HG03558 (cell line): ENCODE data around the gene TLL2.

Source experiments
- ATAC-seq: cut with Tn5 transposase; IDR thresholded peaks from one replicate; pipeline ENCODE4 v1.9.1; 2021; ENCODE audit warnings: moderate number of reproducible peaks; ENCODE audit not compliant: unreplicated experiment; ENCODE audit errors: extremely low read depth

Gene TLL2

DNA sequence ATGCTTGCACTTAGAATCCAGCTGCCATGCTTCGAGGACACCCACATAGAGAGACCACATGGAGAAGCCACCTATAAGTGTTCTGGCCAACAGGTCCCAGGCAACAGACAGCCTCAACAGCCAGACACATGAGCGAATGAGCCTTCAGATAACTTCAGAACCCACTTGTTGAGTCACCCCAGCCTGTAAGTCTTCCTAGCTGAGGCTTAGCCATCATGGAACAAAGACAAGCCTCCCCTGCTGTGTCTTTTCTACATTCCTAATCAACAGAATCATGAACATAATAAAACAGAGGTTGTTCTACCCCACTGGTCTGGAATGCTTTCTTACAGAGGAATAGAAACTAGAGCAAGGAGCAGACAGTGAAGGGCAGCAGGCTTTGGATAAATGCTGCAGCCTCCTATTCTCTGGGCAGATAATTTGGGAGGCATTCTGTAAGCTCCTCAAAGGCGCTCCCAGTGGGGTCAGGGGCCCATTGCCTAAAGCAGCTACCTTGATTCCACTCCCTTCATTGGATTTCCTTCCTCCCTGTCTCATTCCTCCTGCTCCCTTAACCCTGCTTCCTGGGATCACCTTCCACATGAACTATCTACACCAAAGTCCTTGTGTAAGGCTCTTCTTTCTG is 4.6 kb downstream of the TLL2 start:
- ATAC-seq = no peak

DNA sequence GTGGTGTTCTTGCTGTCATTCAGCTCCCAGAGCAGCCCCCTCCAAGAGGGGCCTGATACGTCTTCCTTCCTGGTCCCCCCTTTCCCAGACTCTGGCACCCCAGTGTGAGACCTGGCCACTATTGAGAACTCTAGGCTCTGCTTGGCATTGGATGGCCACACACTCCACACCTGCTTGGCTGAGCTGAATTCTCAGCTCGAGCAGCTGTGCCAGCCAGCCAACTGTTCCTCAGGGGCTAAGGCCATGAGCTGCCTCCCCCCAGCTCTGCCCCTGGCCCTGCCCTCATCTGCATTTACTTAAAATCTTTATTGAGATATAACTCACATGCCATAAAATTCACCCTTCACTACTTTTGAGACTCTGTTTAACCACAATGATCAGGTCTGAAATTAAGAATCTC is 6.7 kb downstream of the TLL2 start:
- no peak for ATAC-seq

DNA sequence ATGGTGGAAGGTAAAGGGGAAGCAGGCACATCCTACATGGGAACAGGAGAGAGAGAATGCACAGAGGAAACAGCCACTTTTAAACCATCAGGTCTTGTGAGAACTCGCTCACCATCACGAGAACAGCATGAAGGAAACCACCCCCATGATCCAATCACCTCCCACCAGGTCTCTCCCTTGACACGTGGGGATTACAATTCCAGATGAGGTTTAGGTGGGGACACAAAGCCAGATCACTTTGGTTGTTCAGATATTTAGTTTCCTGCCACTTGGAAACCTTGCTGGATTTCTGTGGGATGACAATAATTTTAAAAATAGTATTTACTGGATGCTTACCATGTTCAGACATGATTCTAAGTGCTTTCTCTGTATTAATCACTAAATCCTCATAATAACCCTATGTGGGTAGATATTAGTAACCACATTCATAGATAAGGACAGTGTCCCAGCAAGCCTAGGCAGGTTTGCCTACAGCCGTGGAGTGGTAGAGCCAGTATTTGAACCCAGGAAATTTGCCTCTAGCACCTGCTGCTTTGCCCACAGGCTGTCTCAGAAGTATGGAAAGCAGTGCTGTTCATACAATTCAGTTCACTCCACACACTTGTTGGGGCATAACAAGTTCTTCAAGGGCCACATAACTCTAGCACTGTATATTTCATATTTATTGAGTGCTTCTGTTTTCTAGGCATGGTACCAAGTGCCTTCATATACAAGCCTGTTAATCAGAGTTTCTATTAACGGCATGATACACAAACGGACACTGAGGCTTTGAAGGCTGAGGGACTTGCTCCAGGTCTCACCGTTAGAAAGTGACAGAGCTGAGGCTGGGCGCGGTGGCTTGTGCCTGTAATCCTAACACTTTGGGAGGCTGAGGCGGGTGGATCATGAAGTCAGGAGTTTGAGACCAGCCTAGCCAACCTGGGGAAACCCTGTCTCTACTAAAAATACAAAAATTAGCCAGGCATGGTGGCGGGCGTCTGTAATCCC is 8.3 kb downstream of the TLL2 start:
- ATAC-seq = no peak

DNA sequence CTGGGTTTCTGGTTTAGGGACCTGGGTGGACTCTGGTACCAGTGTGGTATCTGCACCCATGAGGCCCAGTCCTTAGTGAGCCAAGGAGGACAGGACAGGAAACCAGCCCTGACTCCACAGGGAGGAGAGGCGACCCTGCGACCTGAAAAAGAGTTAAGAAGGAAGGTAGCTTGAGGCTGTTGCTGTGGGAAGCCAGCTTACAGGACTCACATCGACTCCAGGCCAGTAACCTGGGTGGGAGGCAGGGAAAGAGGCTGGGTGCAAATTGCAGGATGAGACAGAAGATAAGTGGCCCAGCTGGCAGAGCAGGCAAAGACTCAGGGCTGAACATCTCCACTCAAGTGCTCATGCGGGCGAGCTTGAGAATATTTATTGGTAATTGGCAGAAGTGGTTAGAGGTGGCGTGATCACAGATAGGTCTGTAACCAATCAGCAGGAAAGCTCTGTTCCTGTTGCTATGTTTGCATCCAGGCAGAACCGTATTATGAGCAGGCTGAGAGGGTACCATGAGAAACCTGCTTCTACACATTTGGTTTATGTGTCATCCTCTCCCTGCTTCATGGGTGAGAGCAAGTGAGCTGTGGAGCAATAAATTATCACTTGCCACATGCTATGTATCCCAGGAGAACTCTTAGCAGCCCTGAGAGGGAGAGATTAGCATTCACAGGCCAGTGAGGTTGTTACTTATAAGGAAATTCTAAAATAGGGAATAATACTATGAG is 11.0 kb downstream of the TLL2 start:
- ATAC-seq = no peak

DNA sequence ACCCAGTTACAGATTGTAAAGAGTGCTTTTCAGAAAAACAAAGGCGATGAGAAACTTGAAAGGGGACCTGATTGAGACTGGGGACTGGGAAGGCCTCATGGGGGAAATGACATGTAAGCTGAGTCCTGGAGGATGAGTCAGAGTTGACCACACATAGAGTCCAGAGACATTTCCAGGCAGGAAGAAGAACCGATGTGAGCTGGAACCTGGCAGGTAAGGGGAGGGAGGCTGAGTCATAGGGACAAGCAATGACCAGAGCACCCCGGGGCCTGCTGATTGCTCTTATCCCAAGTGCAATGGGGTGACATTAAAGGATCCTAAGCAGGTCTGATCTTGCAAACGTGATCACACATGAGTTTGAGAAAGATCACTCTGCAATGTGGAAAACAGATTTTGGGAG is 11.7 kb downstream of the TLL2 start:
- no peak for ATAC-seq

DNA sequence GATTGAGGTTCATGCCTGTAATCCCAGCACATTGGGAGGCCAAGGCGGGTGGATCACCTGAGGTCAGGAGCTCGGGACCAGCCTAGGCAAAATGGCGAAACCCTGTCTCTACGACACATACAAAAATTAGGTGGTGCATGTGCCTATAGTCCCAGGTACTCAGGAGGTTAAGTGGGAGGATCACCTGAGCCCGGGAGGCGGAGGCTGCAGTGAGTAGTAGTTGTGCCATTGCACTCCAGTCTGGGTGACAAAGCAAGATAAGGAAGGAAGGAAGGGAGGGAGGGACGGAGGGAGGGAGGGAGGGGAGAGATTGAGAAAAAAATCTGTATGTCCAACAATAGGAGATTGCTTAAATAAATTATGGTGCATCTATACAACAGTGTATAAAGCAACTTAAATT is 13.2 kb downstream of the TLL2 start:
- ATAC-seq = no peak

DNA sequence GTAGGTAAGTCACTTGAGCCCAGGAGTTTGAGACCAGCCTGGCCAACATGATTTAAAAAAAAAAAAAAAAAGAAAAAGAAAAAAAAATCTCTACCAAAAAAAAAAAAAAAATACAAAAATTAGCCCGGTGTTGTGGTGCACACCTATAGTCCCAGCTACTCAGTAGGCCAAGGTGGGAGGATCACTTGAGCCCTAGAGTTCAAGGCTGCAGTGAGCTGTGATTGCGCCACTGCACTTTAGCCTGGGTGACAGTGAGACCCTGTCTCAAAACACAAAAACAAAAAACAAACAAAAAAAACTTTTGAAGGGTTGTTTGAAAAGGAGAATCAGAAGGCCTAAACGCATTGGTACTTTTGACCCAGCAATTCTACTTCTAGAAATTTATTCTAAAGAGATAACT is 13.7 kb downstream of the TLL2 start:
- no peak for ATAC-seq

DNA sequence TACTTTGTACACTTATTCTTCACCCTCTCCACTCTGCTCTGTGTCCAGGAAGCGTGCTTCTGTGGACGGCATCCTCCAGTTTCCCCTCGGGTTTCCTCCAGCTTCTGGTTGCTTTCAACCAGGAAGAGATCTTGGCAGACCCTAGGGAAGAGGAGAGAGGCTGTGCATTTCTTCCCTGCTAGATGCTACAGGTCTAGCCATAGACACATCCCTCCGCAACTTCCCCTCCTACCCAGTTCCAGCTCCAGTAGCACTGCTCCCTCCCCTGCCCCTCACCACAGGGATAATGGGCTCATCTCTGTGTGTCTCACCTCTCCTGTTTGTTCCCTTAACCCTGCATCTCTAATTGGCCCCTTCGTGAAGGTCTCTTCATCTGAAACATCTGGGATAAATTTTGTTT is 16.3 kb downstream of the TLL2 start:
- no peak for ATAC-seq

DNA sequence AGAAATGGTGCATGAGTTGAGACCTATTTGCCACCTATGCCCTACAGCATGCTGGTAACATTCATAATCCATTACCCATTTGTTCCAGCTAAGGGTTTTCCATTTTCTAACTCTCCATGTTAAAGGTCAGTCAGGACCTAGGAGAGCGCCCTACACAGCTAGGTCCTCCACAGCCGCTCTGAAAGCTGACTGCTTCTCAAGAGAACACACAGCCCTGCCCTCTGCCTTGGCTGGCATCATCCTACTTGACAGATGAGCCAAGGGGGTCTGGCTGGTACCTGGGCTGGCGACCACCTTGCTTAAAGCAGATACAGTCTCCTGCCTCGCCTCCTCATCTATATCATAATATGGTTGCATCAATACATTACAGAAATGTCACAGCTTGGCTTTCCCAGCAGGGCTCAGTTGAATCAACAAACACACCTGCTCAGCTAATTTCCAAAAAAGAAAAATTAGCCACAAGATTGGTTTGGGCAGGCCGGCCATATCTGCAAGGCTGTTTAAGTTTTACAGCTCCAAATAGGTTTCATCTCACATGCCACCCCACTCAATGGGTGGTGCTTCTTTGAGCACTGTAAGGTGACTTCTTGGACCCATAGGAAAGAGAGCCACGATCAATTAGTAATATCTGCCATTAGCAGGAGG is 17.3 kb downstream of the TLL2 start:
- ATAC-seq = no peak

DNA sequence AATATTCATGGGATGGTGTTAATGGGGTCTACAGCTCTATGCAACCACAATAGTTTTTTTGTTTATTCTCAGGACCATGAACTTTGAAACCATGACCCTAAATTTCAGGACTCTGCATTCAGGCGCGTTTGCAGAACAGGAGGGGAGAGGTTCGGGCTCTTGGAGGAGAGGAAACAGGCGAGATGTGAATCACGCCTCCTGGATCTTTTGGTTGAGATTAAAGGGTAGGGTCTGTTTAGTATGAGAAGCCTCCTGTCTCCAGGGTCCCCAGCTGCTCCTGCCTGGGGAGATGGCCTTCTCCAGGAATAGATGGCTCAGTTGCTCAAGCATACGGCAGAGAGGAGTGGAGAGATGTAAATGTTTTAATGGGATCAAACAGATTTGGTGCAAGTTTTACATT is 18.2 kb downstream of the TLL2 start:
- ATAC-seq = no peak

DNA sequence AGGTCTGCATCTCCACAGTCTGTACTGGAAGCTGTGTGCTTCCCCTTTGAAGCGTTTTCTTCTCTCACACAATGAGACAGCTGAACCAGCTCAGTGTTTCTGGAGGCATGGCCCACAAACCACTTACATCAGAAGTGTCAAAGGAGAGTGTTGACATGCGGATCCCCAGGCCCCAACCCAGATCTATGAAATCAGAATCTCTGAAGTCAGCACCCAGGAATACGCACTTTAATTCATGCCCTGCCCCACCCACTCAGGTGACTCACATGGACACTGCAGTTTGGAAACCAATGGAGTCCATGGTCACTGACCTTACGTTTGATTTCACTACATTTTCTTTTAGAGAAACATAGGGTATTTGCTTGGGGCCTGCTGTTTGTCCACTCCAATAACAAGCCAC is 19.0 kb downstream of the TLL2 start:
- no peak for ATAC-seq

DNA sequence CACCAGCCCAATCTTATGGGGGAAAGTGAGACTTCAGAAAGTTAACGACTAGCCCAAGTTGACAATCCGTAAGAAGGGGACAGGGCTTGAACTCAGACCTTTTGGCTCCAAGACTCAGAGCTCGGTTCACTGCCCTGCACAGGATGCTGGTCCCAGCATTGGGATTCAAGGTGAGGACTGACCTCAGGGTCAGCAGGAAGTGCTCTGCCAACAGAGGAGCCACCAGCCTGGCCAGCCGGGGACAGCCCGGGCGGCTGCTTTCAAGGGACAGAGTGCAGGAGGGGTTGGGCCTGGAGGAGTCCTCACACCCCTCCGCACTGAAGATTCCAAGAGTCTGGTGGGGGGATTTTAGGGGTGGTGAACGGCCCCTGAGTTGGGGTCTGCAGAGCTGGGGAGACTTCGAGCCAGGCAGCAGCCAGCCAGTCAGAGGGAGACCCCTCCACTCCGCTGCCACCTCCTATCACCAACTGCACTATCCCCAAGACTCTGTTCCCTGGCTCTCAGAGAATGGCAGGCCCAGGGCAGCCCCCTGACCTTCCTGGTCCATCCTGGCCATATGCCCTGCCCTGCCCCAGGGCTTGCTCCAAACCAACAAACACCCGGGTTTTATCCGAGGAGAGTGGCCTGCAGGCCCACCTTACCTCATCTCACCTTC is 19.7 kb downstream of the TLL2 start:
- no peak for ATAC-seq

DNA sequence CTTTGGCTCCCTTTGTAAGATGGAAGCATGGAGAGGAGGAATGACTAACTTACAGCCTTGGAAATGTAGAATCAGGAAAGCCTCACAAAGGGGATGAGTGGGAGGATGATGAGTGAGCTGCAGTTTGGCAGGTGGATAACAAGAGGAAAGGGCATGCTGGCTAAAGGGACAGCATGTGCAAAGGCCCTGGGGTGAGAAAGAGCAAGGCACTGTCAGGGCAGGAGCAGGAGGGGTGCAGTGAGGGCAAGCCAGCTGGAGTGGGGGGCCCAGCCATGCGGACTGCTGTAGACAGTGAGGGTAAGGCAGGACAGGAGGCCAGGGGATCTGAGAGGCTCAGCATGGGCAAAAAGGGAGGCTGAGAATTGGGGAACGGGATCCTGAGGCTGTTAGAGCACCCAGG is 20.5 kb downstream of the TLL2 start:
- ATAC-seq = no peak

DNA sequence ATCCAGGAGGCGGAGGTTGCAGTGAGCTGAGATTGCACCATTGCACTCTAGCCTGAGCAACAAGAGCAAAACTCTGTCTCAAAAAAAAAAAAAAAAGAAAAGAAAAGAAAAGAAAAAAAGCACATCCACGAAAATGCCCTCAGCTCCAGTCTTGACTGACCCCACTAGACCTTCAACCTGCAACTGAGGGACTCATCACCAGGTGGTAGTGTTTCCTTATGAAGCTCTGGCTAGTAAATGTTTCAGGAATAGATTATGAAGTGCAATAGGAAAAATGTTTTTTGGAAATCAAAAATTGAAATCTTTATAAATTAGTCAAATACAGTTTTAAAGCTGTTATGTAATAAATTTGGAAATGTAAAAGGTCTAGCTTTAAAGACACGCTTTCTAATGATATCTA is 22.4 kb downstream of the TLL2 start:
- no peak for ATAC-seq

DNA sequence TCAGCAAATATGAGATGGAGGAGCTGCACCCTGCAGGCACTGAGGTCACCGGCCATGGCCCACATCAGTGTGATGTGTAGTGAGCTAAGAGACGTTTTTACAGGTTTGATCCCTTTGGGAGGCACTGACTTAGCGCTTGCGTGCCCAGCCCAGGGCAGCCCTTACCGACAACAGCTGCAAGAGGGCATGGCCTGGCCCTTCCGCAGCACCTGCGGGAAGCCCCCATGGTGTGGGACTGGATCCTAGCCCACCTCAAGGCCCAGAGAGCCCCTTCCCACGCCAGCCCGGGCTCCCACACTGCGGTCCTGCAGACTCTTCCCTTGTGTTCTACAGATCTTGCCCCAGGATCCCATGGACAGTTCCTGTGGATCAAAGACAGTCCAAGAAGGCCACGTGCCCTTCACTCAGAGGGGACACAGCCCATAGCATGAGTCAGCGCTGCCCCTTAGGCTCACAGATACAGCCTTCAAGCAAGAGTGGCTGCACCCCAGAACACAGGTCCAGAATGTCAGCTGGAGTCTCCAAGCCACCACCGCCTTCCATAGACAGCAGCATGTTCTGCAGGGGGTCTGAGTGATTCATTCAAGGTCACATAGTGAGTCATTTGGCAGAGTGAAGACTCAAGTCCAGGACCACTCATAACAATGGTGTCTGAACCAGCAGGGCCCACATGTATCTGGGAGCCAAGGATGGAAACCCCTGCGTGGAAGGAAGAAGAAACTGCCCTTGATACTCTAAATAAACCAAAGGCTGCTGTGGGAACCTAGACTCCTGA is 25.4 kb downstream of the TLL2 start:
- no peak for ATAC-seq

DNA sequence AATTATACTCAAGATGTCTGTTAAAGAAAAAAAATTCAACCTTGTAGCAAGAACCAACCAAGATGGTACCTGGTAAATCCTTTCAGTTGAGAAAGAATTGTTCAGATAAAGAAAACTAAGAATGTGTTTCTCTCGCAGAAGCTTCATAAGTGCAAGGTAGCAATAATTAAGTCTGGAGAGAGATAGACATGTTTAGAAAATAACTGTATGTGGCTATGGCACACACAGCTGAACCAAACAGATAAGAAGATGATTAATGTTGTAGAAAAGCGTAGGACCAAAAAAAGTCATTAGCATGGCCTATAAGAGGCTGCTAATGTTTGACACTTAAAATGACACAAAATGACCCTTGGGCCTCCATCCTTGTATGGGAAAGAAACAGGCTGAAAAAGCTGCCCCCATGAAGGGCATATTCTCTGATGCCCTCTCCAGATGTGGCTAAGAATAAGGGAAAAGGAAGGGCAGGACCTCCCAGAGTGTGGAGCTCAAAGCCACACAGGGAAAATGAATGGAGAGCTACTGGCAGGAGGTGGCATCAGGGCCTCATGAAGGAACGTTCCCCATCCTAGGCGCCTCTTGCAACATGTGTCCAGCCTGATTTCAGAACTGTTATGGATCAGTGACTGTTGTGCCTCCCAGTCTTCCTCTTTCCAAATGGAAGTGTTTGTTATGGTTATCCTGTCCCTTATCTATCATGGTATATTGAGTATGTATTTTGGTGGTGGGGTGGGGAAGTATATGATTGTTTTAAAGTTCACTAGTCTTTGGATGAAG is 30.7 kb downstream of the TLL2 start:
- no peak for ATAC-seq

DNA sequence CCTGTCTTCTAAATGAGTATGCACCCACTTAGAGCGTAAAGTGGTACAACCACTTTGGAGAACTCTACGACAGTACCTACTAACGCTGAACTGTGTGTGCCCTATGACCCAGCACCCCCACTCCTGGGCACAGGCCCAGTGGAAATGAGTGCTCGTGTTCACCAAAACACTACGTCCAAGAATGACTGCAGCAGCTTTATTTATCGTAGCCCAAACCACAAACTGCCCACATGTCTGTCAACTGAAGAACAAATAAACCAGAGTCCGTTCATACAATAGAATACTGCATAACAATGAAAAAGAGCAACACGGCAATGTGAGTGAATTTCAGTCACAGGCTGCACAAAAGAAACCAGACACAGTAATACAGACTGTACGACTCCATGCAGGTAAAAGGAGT is 35.4 kb downstream of the TLL2 start:
- no peak for ATAC-seq

DNA sequence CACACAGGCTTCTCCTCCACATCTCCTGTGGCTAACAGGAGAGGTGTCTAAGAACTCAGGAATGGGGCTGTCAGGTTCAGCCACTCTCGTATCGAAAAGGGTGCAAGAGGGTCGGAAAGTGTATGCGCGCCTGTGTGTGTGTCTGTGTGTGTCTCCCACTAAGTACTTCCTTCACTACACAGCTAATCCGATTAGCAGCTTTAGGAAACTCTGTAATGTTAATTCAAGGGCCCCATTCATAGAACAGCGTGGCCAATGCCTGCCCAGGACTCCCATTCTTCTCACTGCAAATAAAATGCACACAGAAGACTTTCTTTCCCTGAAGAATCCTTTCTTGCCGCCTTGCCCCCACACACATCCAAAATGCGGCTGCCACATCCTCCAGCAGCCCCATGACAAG is 39.9 kb downstream of the TLL2 start:
- ATAC-seq = no peak
